Caco-2 (cell line): ENCODE measurements around the gene TMEM179B. TPM values are rescaled to one million over a fixed set of nuclear protein-coding genes. Genes with fewer than 3 reads are reported as not detected.
A peak's percentile ranks its signal among the peaks of the same experiment; 100 is the strongest.

Experiments used
- BruUV-seq: library from RNA; stranded (reverse); fragments of 400-500 nt; replicated peaks from 2 replicates; lab custom pipeline; 2021; lab: Mats Ljungman, UMichigan
- CTCF ChIA-PET: fragments of 300-600 bp; sonication (Branson Sonifier 250); formaldehyde crosslinking; loops from one replicate; lab custom pipeline; 2022; ENCODE audit warnings: antibody characterized with exemption; lab: Charles Lee
- POLR2A ChIA-PET: fragments of 300-600 bp; sonication (Branson Sonifier 250); formaldehyde crosslinking; loops from one replicate; lab custom pipeline; 2022; ENCODE audit warnings: antibody characterized with exemption; lab: Charles Lee
- DNase-seq, 2 experiments: peaks; one replicate each; pipeline versions ENCODE4 v3.0.0 to v3.0.0-alpha.2; 2020 to 2022
- H3K27me3 ChIP-seq: replicated peaks from 2 replicates; pipeline ENCODE4 v1.6.0; 2011; ENCODE audit warnings: low read length; ENCODE audit not compliant: control insufficient read depth, insufficient read depth
- H3K36me3 ChIP-seq: 2 replicates; pipeline ENCODE4 v1.5.1; 2011; ENCODE audit warnings: low read length; ENCODE audit not compliant: control insufficient read depth, insufficient read depth
- H3K4me1 ChIP-seq: fragments of 250-450 bp; sonication (Bioruptor Pico); 2 replicates; pipeline ENCODE4 v1.5.1; 2020; ENCODE audit warnings: mild to moderate bottlenecking
- H3K4me3 ChIP-seq: 2 replicates; pipeline ENCODE4 v1.5.1; 2011; ENCODE audit warnings: low read depth, mild to moderate bottlenecking, control low read depth, low read length
- H3K9me3 ChIP-seq: fragments of 250-450 bp; sonication (Bioruptor Pico); 2 replicates; pipeline ENCODE4 v1.5.1; 2020; ENCODE audit warnings: mild to moderate bottlenecking, moderate library complexity
- H3K27ac Mint-ChIP-seq: one replicate; pipeline ENCODE4 v1.8.0; 2022; ENCODE audit warnings: mixed read lengths; ENCODE audit not compliant: unreplicated experiment
- H3K27me3 Mint-ChIP-seq: one replicate; pipeline ENCODE4 v1.8.0; 2022; ENCODE audit warnings: mixed read lengths; ENCODE audit not compliant: insufficient read depth, unreplicated experiment
- H3K36me3 Mint-ChIP-seq: one replicate; pipeline ENCODE4 v1.8.0; 2022; ENCODE audit warnings: mild to moderate bottlenecking, mixed read lengths; ENCODE audit not compliant: insufficient read depth, unreplicated experiment
- H3K4me1 Mint-ChIP-seq: one replicate; pipeline ENCODE4 v1.8.0; 2022; ENCODE audit warnings: low read depth, mixed read lengths; ENCODE audit not compliant: unreplicated experiment
- H3K4me3 Mint-ChIP-seq: one replicate; pipeline ENCODE4 v1.8.0; 2022; ENCODE audit warnings: mild to moderate bottlenecking, moderate library complexity, mixed read lengths; ENCODE audit not compliant: unreplicated experiment
- H3K9me3 Mint-ChIP-seq: one replicate; pipeline ENCODE4 v1.8.0; 2022; ENCODE audit warnings: mixed read lengths; ENCODE audit not compliant: unreplicated experiment
- CTCF ChIP-seq, 2 experiments: fragments of 200-600 bp in 1 of 2; IDR thresholded peaks; 1 replicate in 1 of 2; 2 replicates in 1 of 2; pipeline versions ENCODE4 v1.5.1 to v1.8.0; 2011 to 2022; ENCODE audit warnings: antibody characterized with exemption in 1 of 2, control low read depth in 1 of 2, inconsistent platforms in 1 of 2, low read depth in 1 of 2, low read length in 1 of 2, mild to moderate bottlenecking in 1 of 2, moderate library complexity in 1 of 2; ENCODE audit not compliant: insufficient read depth in 1 of 2, severe bottlenecking in 1 of 2, unreplicated experiment in 1 of 2
- intact Hi-C: fragments of 100-400 bp; cut with micrococcal nuclease; formaldehyde crosslinking; loops from one replicate; pipeline ENCODE4 v1.10.0; 2022; ENCODE audit not compliant: unreplicated experiment
- total RNA-seq: library from RNA; stranded (reverse); gene quantifications from 2 replicates; pipeline ENCODE4 v1.2.3, GENCODE V29; 2022

TMEM179B gene
- total RNA-seq, 1 experiment from 2014 or later: 68.4 TPM

- H3K4me3 Mint-ChIP-seq: no peak overlapping the region
- no peak for DNase-seq
- POLR2A ChIA-PET: interaction anchor here (0.5 to 1.7 kb wide), 2 partner anchors 10 to 80 kb away, joined by 3 to 11 read pairs; partner anchors contain the start of genes POLR2G and STX5
- no peak overlapping the region for H3K4me3 ChIP-seq
- no peak for TF ChIP-seq CTCF (IDR thresholded peaks at IDR 0.05; ENCODE audit: insufficient read depth in 1 of 2, low read depth in 1 of 2, low read length in 1 of 2, severe bottlenecking in 1 of 2, unreplicated experiment in 1 of 2)
- CTCF ChIA-PET: no interaction called here
- intact Hi-C loops: loop anchor here (2.0 kb wide), 1 partner anchor 23 kb away; the partner anchor contains the start of gene TTC9C
- H3K4me1 Mint-ChIP-seq: no peaks in the 10 kb centered on the region
- H3K9me3 Mint-ChIP-seq: no peaks in the 10 kb centered on the region
- peaks cover 23% of the 10 kb centered on the region for H3K36me3 Mint-ChIP-seq
- H3K36me3 ChIP-seq: peaks cover 3% of the 10 kb centered on the region
- H3K4me1 ChIP-seq: peaks cover 9% of the 10 kb centered on the region; the same call in 1 of the 2 replicates
- H3K27me3 ChIP-seq: no peaks in the 10 kb centered on the region
- no peaks in the 10 kb centered on the region for H3K9me3 ChIP-seq
- BruUV-seq: no TSS peak
- H3K27me3 Mint-ChIP-seq: no peaks in the 10 kb centered on the region
- no peak overlapping the region for H3K27ac Mint-ChIP-seq
These were observed 34.9 kb upstream of the TMEM179B start for GRCh38 chr11:62752177-62752785.

GRCh38 chr11:62752994-62753735, 34.0 kb upstream of the TMEM179B start:
- H3K9me3 ChIP-seq: no peaks in the 10 kb centered on the region
- Mint-ChIP-seq H3K9me3 (no peaks in the 10 kb centered on the region), H3K36me3 (peaks cover 23% of the 10 kb centered on the region), H3K4me1 (no peaks in the 10 kb centered on the region), H3K27me3 (no peaks in the 10 kb centered on the region), H3K27ac (peak overlapping the region; percentile 95), H3K4me3 (peak overlapping the region; percentile 97)
- ChIA-PET CTCF (interaction anchor here (0.5 to 1.7 kb wide), 14 partner anchors 8 to 358 kb away, joined by 3 to 48 read pairs (median 4); partner anchors contain the start of genes HNRNPUL2, POLR2G, TAF6L and TMEM179B), POLR2A (interaction anchor here (0.6 to 2.1 kb wide), 29 partner anchors 8 to 273 kb away, joined by 3 to 71 read pairs (median 8); partner anchors contain the start of genes B3GAT3, C11orf98, CSKMT and EEF1G)
- no peak for DNase-seq
- intact Hi-C loops: loop anchor here (1.0 to 2.0 kb wide), 2 partner anchors 8 to 24 kb away; partner anchors contain the start of genes POLR2G and TTC9C
- TSS peak; percentile 85 for BruUV-seq
- no peak for TF ChIP-seq CTCF (IDR thresholded peaks at IDR 0.05; ENCODE audit: insufficient read depth in 1 of 2, low read depth in 1 of 2, low read length in 1 of 2, severe bottlenecking in 1 of 2, unreplicated experiment in 1 of 2)
- H3K4me3 ChIP-seq: peak overlapping the region; percentile 56
- H3K4me1 ChIP-seq: peaks cover 9% of the 10 kb centered on the region; the same call in 1 of the 2 replicates
- no peaks in the 10 kb centered on the region for H3K27me3 ChIP-seq
- peaks cover 3% of the 10 kb centered on the region for H3K36me3 ChIP-seq
